Neural crest cell (in vitro differentiated cells): ENCODE results near the gene MIEN1. TPM values are rescaled to one million over a fixed set of nuclear protein-coding genes. Genes with fewer than 3 reads are reported as not detected.
"Not testable (repeated sequence)": the region's sequence is repeated elsewhere in the genome, so short reads cannot be mapped to it uniquely, and the experiment has no call there.

Experiments used
- DNase-seq: peaks from one replicate; pipeline ENCODE4 v3.0.0; 2021; ENCODE audit warnings: low read depth, mixed read lengths, low spot score
- H3K27ac Mint-ChIP-seq: one replicate; pipeline ENCODE4 v1.8.0; 2021; ENCODE audit warnings: mild to moderate bottlenecking, mixed read lengths; ENCODE audit not compliant: unreplicated experiment
- H3K27me3 Mint-ChIP-seq: 2 replicates; pipeline ENCODE4 v1.8.0; 2021; ENCODE audit warnings: low read depth, mild to moderate bottlenecking, mixed read lengths
- H3K36me3 Mint-ChIP-seq: 2 replicates; pipeline ENCODE4 v1.8.0; 2021; ENCODE audit warnings: low read depth, mild to moderate bottlenecking, mixed read lengths
- H3K4me1 Mint-ChIP-seq: 2 replicates; pipeline ENCODE4 v1.8.0; 2021; ENCODE audit warnings: mixed read lengths
- H3K4me3 Mint-ChIP-seq: one replicate; pipeline ENCODE4 v1.8.0; 2021; ENCODE audit warnings: mild to moderate bottlenecking, mixed read lengths
- H3K9me3 Mint-ChIP-seq: 2 replicates; pipeline ENCODE4 v1.8.0; 2021; ENCODE audit warnings: mixed read lengths
- total RNA-seq: library from RNA; stranded (reverse); gene quantifications from 2 replicates; pipeline ENCODE4 v1.2.1, GENCODE V29; 2021
- TF ChIP-seq, protein P1 (sequence below): fragments of 200-600 bp; sonication (generic); conservative IDR thresholded peaks from 2 replicates; pipeline ENCODE4 v1.5.0; 2021; ENCODE audit warnings: antibody characterized with exemption, mild to moderate bottlenecking

Gene MIEN1
- total RNA-seq, 1 donor from 2014 or later, result 35.6 TPM

DNA sequence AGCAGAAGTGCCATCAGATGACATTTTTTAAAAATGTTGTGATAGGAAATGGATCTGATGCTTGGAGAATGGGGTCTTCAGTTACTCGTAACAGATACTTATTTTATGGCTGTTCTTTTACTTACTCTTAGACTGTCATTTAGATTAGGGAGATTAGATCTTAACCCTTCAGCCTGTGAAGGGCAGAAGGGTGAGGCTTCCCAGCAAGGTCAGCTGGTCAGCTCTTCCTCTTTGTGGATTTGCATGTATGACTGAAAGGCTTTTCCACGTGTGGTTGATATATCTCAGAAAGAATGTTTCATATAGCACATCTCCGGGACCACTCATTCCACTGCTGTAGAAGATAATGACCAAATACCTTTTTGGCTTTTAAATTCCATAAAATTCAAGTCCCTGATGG, 34.8 kb upstream of the MIEN1 start:
- Mint-ChIP-seq H3K27ac (no peak overlapping the region), H3K4me3 (no peak overlapping the region), H3K36me3 (no peaks in the 10 kb centered on the region), H3K27me3 (peaks cover 39% of the 10 kb centered on the region), H3K9me3 (no peaks in the 10 kb centered on the region), H3K4me1 (no peaks in the 10 kb centered on the region)
- TF ChIP-seq, protein P1, sequence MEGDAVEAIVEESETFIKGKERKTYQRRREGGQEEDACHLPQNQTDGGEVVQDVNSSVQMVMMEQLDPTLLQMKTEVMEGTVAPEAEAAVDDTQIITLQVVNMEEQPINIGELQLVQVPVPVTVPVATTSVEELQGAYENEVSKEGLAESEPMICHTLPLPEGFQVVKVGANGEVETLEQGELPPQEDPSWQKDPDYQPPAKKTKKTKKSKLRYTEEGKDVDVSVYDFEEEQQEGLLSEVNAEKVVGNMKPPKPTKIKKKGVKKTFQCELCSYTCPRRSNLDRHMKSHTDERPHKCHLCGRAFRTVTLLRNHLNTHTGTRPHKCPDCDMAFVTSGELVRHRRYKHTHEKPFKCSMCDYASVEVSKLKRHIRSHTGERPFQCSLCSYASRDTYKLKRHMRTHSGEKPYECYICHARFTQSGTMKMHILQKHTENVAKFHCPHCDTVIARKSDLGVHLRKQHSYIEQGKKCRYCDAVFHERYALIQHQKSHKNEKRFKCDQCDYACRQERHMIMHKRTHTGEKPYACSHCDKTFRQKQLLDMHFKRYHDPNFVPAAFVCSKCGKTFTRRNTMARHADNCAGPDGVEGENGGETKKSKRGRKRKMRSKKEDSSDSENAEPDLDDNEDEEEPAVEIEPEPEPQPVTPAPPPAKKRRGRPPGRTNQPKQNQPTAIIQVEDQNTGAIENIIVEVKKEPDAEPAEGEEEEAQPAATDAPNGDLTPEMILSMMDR, result no peak
- no peak for DNase-seq

DNA sequence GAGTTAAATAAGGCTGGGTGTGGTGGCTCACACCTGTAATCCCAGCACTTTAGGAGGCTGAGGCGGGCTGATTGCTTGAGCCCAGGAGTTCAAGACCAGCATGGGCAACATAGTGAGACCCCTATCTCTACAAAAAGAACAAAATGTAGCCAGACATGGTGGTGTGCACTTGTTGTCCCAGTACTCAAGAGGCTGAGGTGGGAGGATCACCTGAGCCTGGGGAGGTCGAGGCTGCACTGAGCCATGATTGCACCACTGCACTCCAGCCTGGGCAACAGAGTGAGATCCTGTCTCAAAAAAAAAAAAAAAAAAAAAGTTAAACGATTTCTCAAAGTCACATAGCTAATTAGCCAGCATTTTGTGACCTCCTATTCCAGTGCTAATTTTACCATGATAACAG, 33.8 kb upstream of the MIEN1 start:
- not testable (repeated sequence) for H3K27ac Mint-ChIP-seq, H3K4me1 Mint-ChIP-seq, H3K36me3 Mint-ChIP-seq, H3K4me3 Mint-ChIP-seq, DNase-seq, H3K9me3 Mint-ChIP-seq
- peaks cover 46% of the 10 kb centered on the region for H3K27me3 Mint-ChIP-seq

DNA sequence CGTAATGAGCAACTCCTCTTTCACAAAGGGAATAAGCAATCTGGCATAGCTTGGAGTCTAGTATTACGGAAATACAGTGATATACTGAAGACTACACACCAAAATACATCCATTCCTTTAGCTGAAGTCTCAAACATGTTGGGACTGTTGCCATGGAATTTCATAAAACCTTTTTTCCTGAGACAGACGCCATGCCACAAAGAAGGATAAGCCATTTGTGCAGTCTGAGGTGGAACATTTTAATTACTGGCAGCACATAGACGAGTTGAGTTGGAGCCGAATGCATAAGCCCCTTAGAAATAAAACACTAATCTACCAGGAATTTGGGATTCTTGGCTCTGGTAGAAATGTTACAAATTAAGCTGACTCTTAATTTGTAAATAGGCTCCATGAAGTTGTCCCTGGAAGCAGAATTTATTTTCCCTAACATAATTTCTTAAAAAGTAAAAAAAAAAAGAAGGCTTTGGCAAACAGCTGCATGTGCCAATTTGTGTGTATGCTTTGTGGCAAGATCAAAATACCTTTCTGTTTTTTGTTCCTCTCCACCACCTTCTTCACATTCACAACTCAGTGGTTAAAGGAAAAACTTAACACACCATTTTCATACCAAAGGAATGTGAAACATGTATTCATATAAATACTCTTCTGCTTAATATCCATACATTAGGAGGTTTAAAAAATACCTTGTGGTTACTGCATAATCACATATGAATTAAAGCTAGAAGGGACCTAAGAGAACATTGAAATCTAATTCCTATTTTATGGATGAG, 32.9 kb upstream of the MIEN1 start:
- H3K36me3 Mint-ChIP-seq, result no peaks in the 10 kb centered on the region
- no peak overlapping the region for H3K4me3 Mint-ChIP-seq
- no peak overlapping the region for H3K27ac Mint-ChIP-seq
- H3K27me3 Mint-ChIP-seq, result peaks cover 54% of the 10 kb centered on the region
- DNase-seq, result no peak
- H3K4me1 Mint-ChIP-seq, result no peaks in the 10 kb centered on the region
- no peaks in the 10 kb centered on the region for H3K9me3 Mint-ChIP-seq
- TF ChIP-seq, protein P1, result no peak

DNA sequence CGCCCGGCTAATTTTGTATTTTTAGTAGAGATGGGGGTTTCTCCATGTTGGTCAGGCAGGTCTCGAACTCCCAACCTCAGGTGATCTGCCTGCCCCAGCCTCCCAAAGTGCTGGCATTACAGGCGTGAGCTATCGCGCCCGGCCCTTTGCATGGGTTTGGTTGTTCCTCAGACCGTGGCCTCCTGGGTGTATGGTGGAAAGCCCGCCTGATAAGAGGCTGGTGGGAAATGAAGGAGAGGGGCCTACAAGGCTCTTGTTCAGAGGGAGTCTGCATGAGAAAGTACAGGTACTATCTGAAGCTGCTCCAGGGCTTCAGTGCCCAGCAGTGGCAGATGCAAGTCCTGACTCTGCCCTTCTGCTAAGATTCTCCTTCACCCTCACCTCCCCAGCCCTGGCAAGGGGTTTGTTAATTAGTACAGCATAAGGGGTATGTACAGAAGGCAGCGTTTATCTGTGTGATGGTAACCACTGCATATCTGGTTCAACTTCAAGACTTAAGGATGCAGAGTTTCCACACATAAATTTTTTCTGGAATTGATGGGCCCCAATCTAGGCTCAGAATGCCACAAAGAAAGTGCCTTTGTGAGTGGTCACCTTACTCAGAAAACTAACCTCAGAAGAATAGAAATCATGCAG, 31.6 kb upstream of the MIEN1 start:
- no peak overlapping the region for H3K4me3 Mint-ChIP-seq
- H3K36me3 Mint-ChIP-seq, result no peaks in the 10 kb centered on the region
- peaks cover 58% of the 10 kb centered on the region for H3K27me3 Mint-ChIP-seq
- H3K27ac Mint-ChIP-seq, result no peak overlapping the region
- TF ChIP-seq, protein P1, result no peak
- H3K4me1 Mint-ChIP-seq, result no peaks in the 10 kb centered on the region
- no peak for DNase-seq
- no peaks in the 10 kb centered on the region for H3K9me3 Mint-ChIP-seq

DNA sequence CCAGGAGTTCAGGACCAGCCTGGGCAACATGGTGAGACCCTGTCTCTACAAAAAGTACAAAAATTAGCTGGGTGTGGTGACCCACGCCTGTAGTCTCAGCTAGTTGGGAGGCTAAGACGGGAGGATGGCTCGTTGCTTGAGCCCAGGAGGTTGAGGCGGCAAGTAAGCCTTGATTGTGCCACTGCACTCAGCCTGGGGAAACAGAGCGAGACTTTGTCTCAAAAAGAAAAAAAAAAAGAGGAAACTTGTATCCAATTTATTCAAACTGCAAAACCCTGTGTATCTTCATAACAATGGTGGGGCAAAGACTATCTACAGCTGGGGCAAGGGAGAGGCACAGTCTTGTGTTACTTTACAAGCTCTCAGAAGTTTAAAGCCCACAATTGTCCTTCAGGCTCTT, 28.9 kb upstream of the MIEN1 start:
- DNase-seq, result no peak
- H3K4me3 Mint-ChIP-seq, result no peak overlapping the region
- TF ChIP-seq, protein P1, result no peak
- no peaks in the 10 kb centered on the region for H3K4me1 Mint-ChIP-seq
- no peak overlapping the region for H3K27ac Mint-ChIP-seq
- no peaks in the 10 kb centered on the region for H3K36me3 Mint-ChIP-seq
- peaks cover 59% of the 10 kb centered on the region for H3K27me3 Mint-ChIP-seq
- no peaks in the 10 kb centered on the region for H3K9me3 Mint-ChIP-seq
